SKM-1 treated with dmso at 0.1 percent for 144 hours (cell line): ENCODE data around the gene ATR.

Source experiments
- DNase-seq: peaks from one replicate; lab custom pipeline; 2025; ENCODE audit not compliant: unreplicated experiment; lab: John Stamatoyannopoulos, UW

The ATR gene

GRCh38 chr3:142523921-142524566 is 54.5 kb downstream of the ATR start:
- no peak for DNase-seq

DNA sequence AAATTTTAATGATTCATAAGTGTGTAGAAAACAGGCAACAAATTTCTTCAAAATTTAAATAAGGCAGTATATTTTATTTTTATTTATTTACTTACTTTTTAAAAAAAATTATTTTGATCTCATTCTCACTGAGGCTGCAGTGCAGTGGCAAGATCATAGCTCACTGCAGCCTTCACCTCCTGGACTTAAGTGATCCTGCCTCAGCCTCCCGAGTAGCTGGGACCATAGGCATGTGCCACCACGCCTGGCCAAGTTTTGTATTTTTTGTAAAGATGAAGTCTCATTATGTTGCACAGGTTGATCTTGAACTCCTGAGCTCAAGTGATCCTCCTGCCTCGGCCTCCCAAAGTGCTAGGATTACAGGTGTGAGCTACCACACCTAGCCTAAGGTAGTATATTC is 69.5 kb downstream of the ATR start:
- DNase-seq, result no peak

DNA sequence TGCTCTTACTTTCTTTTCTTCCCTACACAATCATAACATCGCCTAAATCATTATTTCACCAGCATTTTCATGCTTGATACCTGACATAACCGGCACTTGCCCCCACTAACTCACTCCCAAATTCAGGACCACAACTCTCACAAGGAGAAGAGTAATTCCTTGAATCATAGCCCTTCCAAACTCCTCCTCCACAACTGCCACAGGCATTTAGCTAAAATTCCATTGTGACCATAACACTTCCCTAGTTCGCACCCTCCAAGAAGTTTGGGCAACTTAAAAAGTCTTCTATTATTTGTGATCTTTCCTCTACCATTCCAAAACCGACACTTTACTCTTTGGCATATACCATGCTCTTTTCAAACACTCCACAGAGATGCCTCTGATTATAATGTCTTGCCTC is 71.3 kb downstream of the ATR start:
- no peak for DNase-seq

- DNase-seq, result no peak
These were observed 76.1 kb downstream of the ATR start for GRCh38 chr3:142502187-142502985.

- no peak for DNase-seq
These were observed 77.3 kb downstream of the ATR start for GRCh38 chr3:142501004-142501926.

- DNase-seq, result no peak
These were observed 78.3 kb downstream of the ATR start for GRCh38 chr3:142500211-142500610.

DNA sequence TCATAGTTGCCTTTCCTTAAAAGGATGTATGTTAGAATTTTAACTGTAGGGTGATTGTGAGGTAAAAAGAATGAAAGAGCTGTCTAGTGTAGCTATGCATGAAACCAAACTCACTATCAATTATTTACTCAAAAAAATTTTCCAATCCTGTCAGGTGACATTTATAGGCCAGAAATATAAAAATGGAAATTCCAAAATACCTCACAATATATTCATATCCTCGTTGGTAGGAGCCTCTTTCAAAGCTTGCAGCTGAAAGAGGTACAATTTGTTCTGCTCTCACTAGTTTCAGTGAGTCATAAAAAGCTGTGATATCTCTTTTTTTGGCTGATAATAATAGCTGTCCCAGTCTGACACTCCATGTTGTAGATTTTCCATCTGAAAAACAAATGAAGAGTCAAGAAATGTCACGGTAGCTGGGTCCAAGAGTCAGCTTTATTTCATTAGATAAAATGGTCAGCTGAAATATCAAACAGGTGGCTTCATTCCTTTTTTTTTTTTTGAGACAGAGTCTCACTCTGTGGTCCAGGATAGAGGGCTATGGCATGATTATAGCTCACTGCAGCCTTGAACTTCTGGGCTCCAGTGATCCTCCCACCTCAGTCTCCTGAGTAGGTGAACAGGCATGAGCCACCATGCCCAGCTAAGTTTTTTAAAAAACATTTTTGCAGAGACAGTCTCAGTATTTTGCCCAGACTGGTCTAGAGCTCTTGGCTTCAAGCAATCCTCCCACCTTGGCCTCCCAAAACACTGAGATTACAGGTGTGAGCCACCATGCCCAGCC is 79.9 kb downstream of the ATR start:
- no peak for DNase-seq

GRCh38 chr3:142497729-142498128 is 80.8 kb downstream of the ATR start:
- no peak for DNase-seq

DNA sequence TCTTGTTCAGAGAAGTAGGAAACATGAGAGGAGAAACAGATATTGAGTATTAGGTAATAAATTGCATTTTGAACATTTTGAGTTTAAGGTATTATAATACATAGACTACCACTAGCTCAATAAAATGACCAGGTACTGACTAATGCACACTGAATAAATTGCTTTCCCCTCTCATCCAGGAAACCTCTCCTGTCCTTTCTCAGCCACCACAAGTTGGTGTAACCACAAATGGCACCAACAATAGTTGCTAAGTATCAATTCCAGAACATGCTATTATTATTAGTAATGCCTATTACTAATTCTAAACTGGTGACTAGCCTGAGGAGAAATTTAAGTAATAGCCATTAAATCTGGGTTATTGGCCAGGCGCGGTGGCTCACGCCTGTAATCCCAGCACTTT is 83.4 kb downstream of the ATR start:
- DNase-seq, result no peak

DNA sequence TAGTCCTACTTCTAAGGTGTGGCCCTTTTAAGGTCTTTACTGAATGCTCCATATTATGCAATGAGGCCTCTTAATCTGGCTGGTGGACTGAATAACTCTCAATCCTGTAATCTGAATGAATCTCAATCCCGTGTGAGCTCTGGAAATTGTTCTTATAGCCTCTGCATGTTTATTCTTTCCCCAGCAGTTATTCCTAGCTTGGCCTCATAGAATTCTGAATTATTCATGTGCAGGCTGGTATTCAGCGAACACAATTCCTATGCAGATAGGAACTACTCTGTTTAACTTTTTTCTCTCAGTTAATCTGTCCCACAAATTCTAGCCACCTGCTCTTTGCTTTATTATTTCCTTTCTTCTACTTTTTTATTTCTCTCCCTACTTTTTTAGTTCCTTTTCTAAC is 86.3 kb downstream of the ATR start:
- no peak for DNase-seq

GRCh38 chr3:142489572-142490323 is 88.8 kb downstream of the ATR start:
- DNase-seq, result no peak

GRCh38 chr3:142484912-142485435 is 93.6 kb downstream of the ATR start:
- DNase-seq, result no peak

DNA sequence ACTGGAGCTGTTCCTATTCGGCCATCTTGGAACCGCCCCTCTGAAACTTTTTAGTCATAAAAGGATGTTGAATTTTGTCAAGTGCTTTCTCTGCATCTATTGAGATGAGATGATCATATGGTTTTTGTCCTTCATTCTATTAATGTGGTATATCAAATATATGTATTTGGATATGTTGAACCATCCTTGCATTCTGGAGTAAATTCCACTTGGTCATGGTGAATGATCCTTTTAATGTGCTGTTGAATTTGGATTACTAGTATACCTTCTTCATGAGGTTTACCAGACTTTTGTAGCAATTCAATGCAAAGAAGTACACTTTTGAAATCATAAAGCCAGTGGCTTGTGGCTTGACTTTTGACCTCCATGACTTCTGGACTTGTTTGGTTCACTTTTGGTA is 97.3 kb downstream of the ATR start:
- DNase-seq, result no peak

DNA sequence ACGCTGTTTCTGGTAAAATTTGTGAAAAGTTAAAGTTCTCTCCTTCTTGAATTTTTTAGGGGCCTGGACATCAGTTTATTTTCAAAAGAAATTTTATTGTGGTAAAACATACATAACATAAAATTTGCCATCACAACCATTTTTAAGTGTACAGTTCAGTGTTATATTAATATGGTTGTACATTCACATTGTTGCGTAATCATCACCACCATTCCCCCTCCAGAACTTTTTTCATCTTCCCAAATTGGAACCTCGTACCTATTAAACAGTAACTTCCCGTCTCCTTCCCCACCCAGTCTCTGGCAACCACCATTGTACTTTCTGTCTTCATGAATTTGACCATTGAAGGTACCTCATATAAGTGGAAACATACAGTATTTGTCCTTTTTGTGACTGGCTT is 107.7 kb downstream of the ATR start:
- DNase-seq, result no peak

DNA sequence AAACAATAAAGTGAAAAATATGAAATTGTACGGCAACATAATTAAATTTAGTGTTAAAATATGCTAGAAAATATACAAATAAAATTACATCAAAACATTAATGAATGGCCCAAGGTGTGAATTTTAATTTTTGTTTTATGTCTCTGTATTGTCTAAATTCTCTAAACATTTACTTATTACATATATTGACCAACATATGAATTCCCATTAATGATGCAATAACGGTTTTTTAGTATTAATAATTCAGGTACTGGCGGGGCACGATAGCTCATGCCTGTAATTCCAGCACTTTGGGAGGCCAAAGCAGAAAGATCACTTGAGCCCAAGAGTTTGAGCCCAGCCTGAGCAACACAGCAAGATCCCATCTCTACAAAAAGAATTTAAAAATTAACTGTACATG is 110.1 kb downstream of the ATR start:
- no peak for DNase-seq

- no peak for DNase-seq
These were observed 110.8 kb downstream of the ATR start for GRCh38 chr3:142467768-142468167.

DNA sequence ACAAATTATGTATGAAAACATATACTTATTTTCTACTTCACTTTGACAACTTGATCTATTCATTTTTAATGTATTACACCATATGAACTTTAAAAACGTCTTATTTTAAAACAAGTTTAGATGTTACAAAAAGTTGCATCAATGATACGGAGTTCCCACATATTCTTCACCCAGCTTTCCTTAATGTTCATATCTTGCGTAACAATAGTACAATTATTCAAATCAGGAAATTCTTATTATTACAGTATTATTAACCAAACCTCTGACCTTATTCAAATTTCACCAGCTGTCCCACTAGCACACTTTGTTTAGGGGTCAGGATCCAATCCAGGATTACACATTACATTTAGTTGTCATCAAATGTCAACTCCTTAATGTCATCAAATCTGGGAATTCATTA is 117.8 kb downstream of the ATR start:
- DNase-seq, result no peak

DNA sequence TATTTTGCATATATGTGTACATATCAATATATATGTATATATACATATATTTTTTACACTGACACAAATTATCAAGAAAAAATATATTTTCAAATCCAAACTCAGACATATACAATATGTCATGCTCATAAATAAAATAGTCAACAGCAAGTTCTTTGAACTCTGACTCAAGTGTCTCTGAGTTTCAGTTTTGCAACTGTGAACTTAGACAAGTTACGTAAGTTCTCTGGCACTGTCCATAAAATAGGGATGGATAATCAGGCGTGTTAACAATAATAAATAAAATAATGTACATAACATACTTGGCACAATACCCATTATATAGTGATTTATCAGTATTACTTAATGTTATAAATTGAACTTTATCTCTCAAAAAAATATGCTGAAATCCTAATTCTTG is 118.6 kb downstream of the ATR start:
- DNase-seq, result no peak

GRCh38 chr3:142459096-142459495 is 119.4 kb downstream of the ATR start:
- no peak for DNase-seq

GRCh38 chr3:142450881-142451280 is 127.7 kb downstream of the ATR start:
- no peak for DNase-seq
